IMR-90 (cell line): Measurements from ENCODE around the gene STK17A. TPM values are rescaled to one million over a fixed set of nuclear protein-coding genes. Genes with fewer than 3 reads are reported as not detected.

Source experiments
- ATAC-seq: fragments of 200-7000 bp; cut with Tn5 transposase; 2 replicates; pipeline ENCODE4 v1.9.1; 2020; ENCODE audit warnings: low read depth, mild to moderate bottlenecking, moderate library complexity
- BruUV-seq: library from RNA; stranded (reverse); fragments of 400-500 nt; replicated peaks from 2 replicates; lab custom pipeline; 2021; lab: Mats Ljungman, UMichigan
- CTCF ChIA-PET: fragments of 300-600 bp; formaldehyde crosslinking; extraction: SDS; loops from one replicate; lab custom pipeline; 2021; ENCODE audit warnings: antibody characterized with exemption; lab: Yijun Ruan, JAX
- POLR2A ChIA-PET: fragments of 300-600 bp; sonication (Branson Sonifier 250); formaldehyde crosslinking; loops from one replicate; lab custom pipeline; 2022; ENCODE audit warnings: antibody characterized with exemption; ENCODE audit not compliant: unreplicated experiment; lab: Charles Lee
- DNase-seq: peaks from one replicate; pipeline ENCODE4 v3.0.0; 2013
- H2AFZ ChIP-seq: replicated peaks from 2 replicates; pipeline ENCODE3; 2013; ENCODE audit warnings: low read length, mild to moderate bottlenecking; ENCODE audit not compliant: poor library complexity
- H2AK5ac ChIP-seq: 2 replicates; pipeline ENCODE4 v1.6.1; 2013; ENCODE audit warnings: low read depth, low read length, inconsistent platforms
- H2AK9ac ChIP-seq: replicated peaks from 2 replicates; pipeline ENCODE3; 2013; ENCODE audit warnings: mild to moderate bottlenecking, low read depth, low read length, moderate library complexity; ENCODE audit not compliant: poor library complexity
- H2BK120ac ChIP-seq: 2 replicates; pipeline ENCODE4 v1.6.1; 2013; ENCODE audit warnings: low read depth, low read length, inconsistent platforms
- H2BK15ac ChIP-seq: 3 replicates; pipeline ENCODE4 v1.6.1; 2013; ENCODE audit warnings: low read depth, low read length, inconsistent platforms
- H2BK20ac ChIP-seq: 2 replicates; pipeline ENCODE4 v1.6.1; 2013; ENCODE audit warnings: low read depth, mild to moderate bottlenecking, inconsistent platforms, low read length, moderate library complexity
- H2BK5ac ChIP-seq: 2 replicates; pipeline ENCODE4 v1.6.1; 2013; ENCODE audit warnings: mild to moderate bottlenecking, low read depth, low read length, inconsistent platforms; ENCODE audit not compliant: poor library complexity, severe bottlenecking
- H3K14ac ChIP-seq: replicated peaks from 2 replicates; pipeline ENCODE4 v1.6.1; 2013; ENCODE audit warnings: low read depth, low read length, inconsistent platforms
- H3K18ac ChIP-seq: 2 replicates; pipeline ENCODE4 v1.6.1; 2013; ENCODE audit warnings: low read depth, low read length, control low read depth
- H3K23ac ChIP-seq: 2 replicates; pipeline ENCODE4 v1.6.1; 2013; ENCODE audit warnings: low read depth, low read length, inconsistent platforms
- H3K27ac ChIP-seq: 2 replicates; pipeline ENCODE4 v1.5.1; 2013; ENCODE audit warnings: mild to moderate bottlenecking, control low read depth, low read length; ENCODE audit not compliant: insufficient read depth
- H3K27me3 ChIP-seq: 2 replicates; pipeline ENCODE4 v1.6.1; 2013; ENCODE audit warnings: low read length; ENCODE audit not compliant: control insufficient read depth, insufficient read depth
- H3K36me3 ChIP-seq: 2 replicates; pipeline ENCODE4 v1.6.1; 2013; ENCODE audit warnings: low read length, mixed read lengths; ENCODE audit not compliant: control insufficient read depth, insufficient read depth
- H3K4ac ChIP-seq: 2 replicates; pipeline ENCODE4 v1.6.1; 2013; ENCODE audit warnings: low read depth, low read length, inconsistent platforms
- H3K4me1 ChIP-seq: 2 replicates; pipeline ENCODE4 v1.6.1; 2013; ENCODE audit warnings: low read length, mixed read lengths; ENCODE audit not compliant: control insufficient read depth, insufficient read depth
- H3K4me2 ChIP-seq: 2 replicates; pipeline ENCODE4 v1.6.1; 2013; ENCODE audit warnings: low read depth, mild to moderate bottlenecking, control low read depth, low read length, moderate library complexity
- H3K4me3 ChIP-seq: 2 replicates; pipeline ENCODE4 v1.5.1; 2013; ENCODE audit warnings: low read depth, mild to moderate bottlenecking, control low read depth, low read length, moderate library complexity; ENCODE audit not compliant: insufficient read depth
- H3K56ac ChIP-seq: 2 replicates; pipeline ENCODE4 v1.6.1; 2013; ENCODE audit warnings: low read length, inconsistent platforms; ENCODE audit not compliant: insufficient read depth; ENCODE audit errors: extremely low read depth
- H3K79me1 ChIP-seq, 2 experiments: 2 replicates each; pipeline ENCODE4 v1.6.1; 2013; ENCODE audit warnings: low read length in 2 of 2, inconsistent platforms in 1 of 2, low read depth in 1 of 2
- H3K9ac ChIP-seq: 2 replicates; pipeline ENCODE4 v1.6.1; 2013; ENCODE audit warnings: low read depth, low read length, control low read depth
- H3K9me1 ChIP-seq: 2 replicates; pipeline ENCODE4 v1.6.1; 2013; ENCODE audit warnings: low read length, inconsistent platforms; ENCODE audit not compliant: insufficient read depth
- H3K9me3 ChIP-seq: 2 replicates; pipeline ENCODE4 v1.6.1; 2013; ENCODE audit warnings: low read length; ENCODE audit not compliant: control insufficient read depth, insufficient read depth
- H4K20me1 ChIP-seq: 2 replicates; pipeline ENCODE4 v1.6.1; 2013; ENCODE audit warnings: low read length, inconsistent platforms; ENCODE audit not compliant: insufficient read depth
- H4K5ac ChIP-seq: 2 replicates; pipeline ENCODE4 v1.6.1; 2013; ENCODE audit warnings: mild to moderate bottlenecking, low read depth, low read length, control low read depth
- H4K8ac ChIP-seq, 2 experiments: 2 replicates each; pipeline ENCODE4 v1.6.1; 2013; ENCODE audit warnings: low read depth in 2 of 2, low read length in 2 of 2, control low read depth in 1 of 2, inconsistent platforms in 1 of 2
- H4K91ac ChIP-seq: 2 replicates; pipeline ENCODE4 v1.6.1; 2013; ENCODE audit warnings: low read depth, low read length, inconsistent platforms; ENCODE audit not compliant: insufficient read depth
- BHLHE40 ChIP-seq: fragments of 150-350 bp; IDR thresholded peaks from 2 replicates; pipeline ENCODE4 v1.6.1; 2016; ENCODE audit warnings: mild to moderate bottlenecking, low read depth, low read length
- CEBPB ChIP-seq: IDR thresholded peaks from 2 replicates; pipeline ENCODE4 v1.6.1; 2012; ENCODE audit warnings: low read depth, low read length, improper control_type of control experiment
- CHD1 ChIP-seq: IDR thresholded peaks from 2 replicates; pipeline ENCODE4 v1.6.1; 2012; ENCODE audit warnings: low read depth, low read length, improper control_type of control experiment
- ELK1 ChIP-seq: fragments of 150-350 bp; IDR thresholded peaks from 2 replicates; pipeline ENCODE4 v1.6.1; 2016; ENCODE audit warnings: low read depth, mild to moderate bottlenecking, low read length, moderate library complexity, borderline replicate concordance
- FOS ChIP-seq: fragments of 150-350 bp; IDR thresholded peaks from 2 replicates; pipeline ENCODE4 v1.6.1; 2016; ENCODE audit warnings: low read depth, low read length
- MAFK ChIP-seq: IDR thresholded peaks from 2 replicates; pipeline ENCODE4 v1.6.1; 2012; ENCODE audit warnings: low read depth, low read length, improper control_type of control experiment
- MAZ ChIP-seq: IDR thresholded peaks from 2 replicates; pipeline ENCODE4 v1.6.1; 2012; ENCODE audit warnings: low read depth, mild to moderate bottlenecking, low read length, improper control_type of control experiment, moderate library complexity, borderline replicate concordance
- MXI1 ChIP-seq: IDR thresholded peaks from 2 replicates; pipeline ENCODE4 v1.6.1; 2012; ENCODE audit warnings: low read depth, mild to moderate bottlenecking, low read length, moderate library complexity, borderline replicate concordance
- NFE2L2 ChIP-seq: fragments of 150-350 bp; IDR thresholded peaks from 2 replicates; pipeline ENCODE4 v1.6.1; 2016; ENCODE audit warnings: low read depth, mild to moderate bottlenecking, low read length
- POLR2A ChIP-seq: IDR thresholded peaks from 2 replicates; pipeline ENCODE4 v1.6.1; 2012; ENCODE audit warnings: mild to moderate bottlenecking, low read depth, low read length
- RAD21 ChIP-seq: IDR thresholded peaks from 2 replicates; pipeline ENCODE4 v1.6.1; 2012; ENCODE audit warnings: low read length, improper control_type of control experiment
- RCOR1 ChIP-seq: IDR thresholded peaks from 2 replicates; pipeline ENCODE4 v1.6.1; 2012; ENCODE audit warnings: mild to moderate bottlenecking, low read length, improper control_type of control experiment; ENCODE audit not compliant: insufficient replicate concordance
- RFX5 ChIP-seq: IDR thresholded peaks from 2 replicates; pipeline ENCODE4 v1.8.0; 2012; ENCODE audit warnings: low read depth, mild to moderate bottlenecking, low read length, moderate library complexity
- SMC3 ChIP-seq: fragments of 150-350 bp; IDR thresholded peaks from 2 replicates; pipeline ENCODE4 v1.6.1; 2016; ENCODE audit warnings: low read depth, mild to moderate bottlenecking, antibody characterized with exemption, low read length, moderate library complexity
- USF2 ChIP-seq: fragments of 150-350 bp; IDR thresholded peaks from 2 replicates; pipeline ENCODE4 v1.6.1; 2017; ENCODE audit warnings: mild to moderate bottlenecking, antibody characterized with exemption, low read length, low read depth
- WGBS, 2 experiments: methylation state at CpG; one replicate each; pipeline versions ENCODE4 v1.1.5 to v1.1.7; 2013; ENCODE audit warnings: missing lambda C conversion rate in 2 of 2; ENCODE audit not compliant: insufficient read length in 1 of 2; ENCODE audit errors: extremely low coverage in 2 of 2; 5-methylcytosine and 5-hydroxymethylcytosine counted together
- dilution Hi-C: fragments of 300-500 bp; cut with HindIII; formaldehyde crosslinking; loops from one replicate; pipeline ENCODE4 v1.14.3; 2018; ENCODE audit warnings: low sequenced_read_pairs; ENCODE audit not compliant: unreplicated experiment
- in situ Hi-C: fragments of 300-500 bp; cut with MboI; formaldehyde crosslinking; loops from 3 replicates; pipeline ENCODE4 v1.14.3; 2019; ENCODE audit warnings: low sequenced_read_pairs, inconsistent platforms, mixed read lengths
- intact Hi-C: fragments of 100-400 bp; cut with micrococcal nuclease; formaldehyde crosslinking; loops from 2 replicates; pipeline ENCODE4 v1.10.0; 2022
- polyA plus RNA-seq, 3 experiments: library from polyadenylated mRNA; depleted of rRNA; stranded (reverse); fragments of >200 nt; gene quantifications; 2 replicates each; pipeline ENCODE4 v1.2.3, GENCODE V29; 2012; ENCODE audit warnings: low replicate concordance in 1 of 3
- total RNA-seq: library from RNA; depleted of rRNA; stranded (reverse); fragments of >200 nt; gene quantifications from 2 replicates; pipeline ENCODE4 v1.2.3, GENCODE V29; 2012

Gene STK17A
- total and polyA plus RNA-seq, 2 of the 4 experiments (the other 2 are of a cell fraction): 40.5 to 50.5 TPM

- no peak overlapping the region for H3K9ac ChIP-seq
- ChIA-PET CTCF (no interaction called here), POLR2A (no interaction called here)
- H4K20me1 ChIP-seq: peaks cover 14% of the 10 kb centered on the region; the same call in 1 of the 2 replicates
- no peak overlapping the region for H2BK5ac ChIP-seq
- H4K5ac ChIP-seq: peak overlapping the region; percentile 37; the same call in 1 of the 2 replicates
- H3K9me3 ChIP-seq: no peaks in the 10 kb centered on the region
- no peak overlapping the region for H3K23ac ChIP-seq
- H2BK15ac ChIP-seq: peak overlapping the region; percentile 9; the same call in 1 of the 3 replicates
- TF ChIP-seq MAZ (no peak), ELK1 (no peak), POLR2A (no peak), CHD1 (no peak), MXI1 (no peak), CEBPB (no peak), RFX5 (no peak), USF2 (no peak), RAD21 (no peak), SMC3 (no peak), MAFK (no peak), BHLHE40 (no peak), RCOR1 (no peak), NFE2L2 (no peak), FOS (no peak)
- H3K14ac ChIP-seq: peak overlapping the region; percentile 55; the same call in 1 of the 2 replicates
- no peak overlapping the region for H3K4me2 ChIP-seq
- H3K9me1 ChIP-seq: peaks cover 24% of the 10 kb centered on the region
- H2AFZ ChIP-seq: no peak overlapping the region
- dilution Hi-C loops: no loop called here
- ATAC-seq (no peak), DNase-seq (no peak)
- H3K4ac ChIP-seq: peak overlapping the region; percentile 11
- BruUV-seq: no TSS peak
- no peak overlapping the region for H2AK9ac ChIP-seq
- no peaks in the 10 kb centered on the region for H3K79me1 ChIP-seq
- no peak overlapping the region for H4K8ac ChIP-seq
- no peak overlapping the region for H2BK120ac ChIP-seq
- peak overlapping the region; percentile 53; the same call in 1 of the 2 replicates for H2AK5ac ChIP-seq
- peak overlapping the region; percentile 73; the same call in 1 of the 2 replicates for H3K27ac ChIP-seq
- peak overlapping the region; percentile 27 for H2BK20ac ChIP-seq
- no CpG with 5 or more reads among the region's 4 CpGs for WGBS, 2 experiments
- in situ Hi-C loops: no loop called here
- H4K91ac ChIP-seq: peak overlapping the region; percentile 33; the same call in 1 of the 2 replicates
- H3K36me3 ChIP-seq: no peaks in the 10 kb centered on the region
- peaks cover 34% of the 10 kb centered on the region for H3K4me1 ChIP-seq
- H3K4me3 ChIP-seq: no peak overlapping the region
- H3K56ac ChIP-seq: no peak overlapping the region
- H3K27me3 ChIP-seq: peaks cover 25% of the 10 kb centered on the region
- intact Hi-C loops: no loop called here
- peak overlapping the region; percentile 77 for H3K18ac ChIP-seq
These were observed 47.9 kb upstream of the STK17A start for GRCh38 chr7:43535031-43535451.
